Measurements from ENCODE around the gene A3GALT2.

Gene A3GALT2

GRCh38 chr1:33276573-33277298 lies 44.2 kb downstream of the A3GALT2 start:
- TF ChIP-seq CTCF (conservative IDR thresholded peaks at IDR 0.05), result no peak
- TF ChIP-seq ZFX (IDR thresholded peaks at IDR 0.05), result no peak
- H3K27ac ChIP-seq, result no peak overlapping the region

GRCh38 chr1:33275706-33276572 lies 45.0 kb downstream of the A3GALT2 start:
- H3K27ac ChIP-seq, result no peak overlapping the region
- TF ChIP-seq CTCF (conservative IDR thresholded peaks at IDR 0.05) (no peak), ZFX (IDR thresholded peaks at IDR 0.05) (no peak)

GRCh38 chr1:33275195-33275594 lies 45.7 kb downstream of the A3GALT2 start:
- TF ChIP-seq CTCF (conservative IDR thresholded peaks at IDR 0.05) (no peak), ZFX (IDR thresholded peaks at IDR 0.05) (no peak)

GRCh38 chr1:33274446-33274845 lies 46.5 kb downstream of the A3GALT2 start:
- no peak for TF ChIP-seq CTCF (conservative IDR thresholded peaks at IDR 0.05)
- no peak for TF ChIP-seq ZFX (IDR thresholded peaks at IDR 0.05)

More at GRCh38 chr1:33275195-33275594, 45.7 kb downstream of the A3GALT2 start:
- H3K27ac ChIP-seq, result no peak overlapping the region

GRCh38 chr1:33273961-33274371 lies 46.9 kb downstream of the A3GALT2 start:
- TF ChIP-seq ZFX (IDR thresholded peaks at IDR 0.05) (no peak), CTCF (conservative IDR thresholded peaks at IDR 0.05) (no peak)
- H3K27ac ChIP-seq, result no peak overlapping the region

More at GRCh38 chr1:33274446-33274845, 46.5 kb downstream of the A3GALT2 start:
- H3K27ac ChIP-seq, result no peak overlapping the region

- TF ChIP-seq ZFX (IDR thresholded peaks at IDR 0.05) (no peak), CTCF (conservative IDR thresholded peaks at IDR 0.05) (no peak)
- no peak overlapping the region for H3K27ac ChIP-seq
These were observed 47.5 kb downstream of the A3GALT2 start for GRCh38 chr1:33273406-33273805.

GRCh38 chr1:33272930-33273329 lies 48.0 kb downstream of the A3GALT2 start:
- no peak overlapping the region for H3K27ac ChIP-seq
- TF ChIP-seq CTCF (conservative IDR thresholded peaks at IDR 0.05) (no peak), ZFX (IDR thresholded peaks at IDR 0.05) (no peak)
